HUDEP-2 (cell line): ENCODE data around the gene SELENOS.

Experiments used
- DNase-seq, 76 experiments: peaks; one replicate each; lab custom pipeline; 2025; ENCODE audit not compliant: unreplicated experiment in 76 of 76; lab: John Stamatoyannopoulos, UW

Gene SELENOS

GRCh38 chr15:101280007-101280406 is 2.7 kb upstream of the SELENOS start:
- no peak for DNase-seq

GRCh38 chr15:101277943-101278564 is 769 bp upstream of the SELENOS start:
- no peak for DNase-seq

GRCh38 chr15:101276501-101277037 is 716 bp downstream of the SELENOS start:
- peak in 10 of 76 experiments; percentile 2 to 23 (median 16) for DNase-seq

GRCh38 chr15:101275018-101275417 is 2.3 kb downstream of the SELENOS start:
- DNase-seq: no peak

- DNase-seq: no peak
Observed at GRCh38 chr15:101273534-101273933, 3.8 kb downstream of the SELENOS start.

GRCh38 chr15:101272584-101272983 is 4.7 kb downstream of the SELENOS start:
- DNase-seq: no peak

GRCh38 chr15:101269479-101270223 is 7.6 kb downstream of the SELENOS start:
- peak in 12 of 76 experiments; percentile 1 to 30 (median 9) for DNase-seq

GRCh38 chr15:101267320-101268104 is 9.8 kb downstream of the SELENOS start:
- no peak for DNase-seq

- no peak for DNase-seq
Observed at GRCh38 chr15:101266787-101267186, 10.5 kb downstream of the SELENOS start.

- no peak for DNase-seq
Observed at GRCh38 chr15:101266034-101266433, 11.3 kb downstream of the SELENOS start.

GRCh38 chr15:101264911-101265641 is 12.2 kb downstream of the SELENOS start:
- DNase-seq: no peak

- no peak for DNase-seq
Observed at GRCh38 chr15:101264011-101264410, 13.3 kb downstream of the SELENOS start.

GRCh38 chr15:101262551-101262950 is 14.7 kb downstream of the SELENOS start:
- DNase-seq: no peak

- peak in 46 of 76 experiments; percentile 5 to 62 (median 28) for DNase-seq
Observed at GRCh38 chr15:101258238-101259144, 18.8 kb downstream of the SELENOS start.

- peak in 3 of 76 experiments; percentile 11 to 17 (median 16) for DNase-seq
Observed at GRCh38 chr15:101256757-101257156, 20.5 kb downstream of the SELENOS start.

GRCh38 chr15:101255615-101256241 is 21.6 kb downstream of the SELENOS start:
- peak in 75 of 76 experiments; percentile 13 to 93 (median 76) for DNase-seq

- DNase-seq: peak in 22 of 76 experiments; percentile 11 to 69 (median 28)
Observed at GRCh38 chr15:101255051-101255395, 22.3 kb downstream of the SELENOS start.

- DNase-seq: no peak
Observed at GRCh38 chr15:101254157-101255050, 22.9 kb downstream of the SELENOS start.
